DOHH2 (cell line): ENCODE results near the gene AUTS2.

Source experiments
- CTCF ChIP-seq: fragments of 200-600 bp; sonication (generic); IDR thresholded peaks from one replicate; pipeline ENCODE4 v1.5.1; 2014; ENCODE audit warnings: antibody characterized with exemption, mild to moderate bottlenecking, low read depth, low read length; ENCODE audit not compliant: poor library complexity, severe bottlenecking
- EZH2phosphoT487 ChIP-seq: fragments of 200-600 bp; sonication (generic); IDR thresholded peaks from 2 replicates; pipeline ENCODE4 v1.6.1; 2017; ENCODE audit warnings: borderline replicate concordance, mild to moderate bottlenecking, antibody characterized with exemption, low read length, moderate library complexity, mixed read lengths

- no peak for TF ChIP-seq CTCF
- no peak for TF ChIP-seq EZH2phosphoT487
Measured at GRCh38 chr7:69612981-69613380, 14.7 kb downstream of the AUTS2 start.
